Esophagus squamous epithelium (tissue), 5 donors: ENCODE measurements around the gene P2RX2. TPM values are rescaled to one million over a fixed set of nuclear protein-coding genes. Genes with fewer than 3 reads are reported as not detected.

Experiments used
- DNase-seq: peaks from one replicate; lab custom pipeline; 2025; lab: John Stamatoyannopoulos, UW
- H3K27ac ChIP-seq, 4 donors: fragments of 200-600 bp; sonication (generic); one replicate each; pipeline ENCODE4 v1.5.1; 2016 to 2019; ENCODE audit warnings: mild to moderate bottlenecking in 1 of 4
- H3K27me3 ChIP-seq, 4 donors: fragments of 200-600 bp; sonication (generic); 1 replicate in 3 of 4; 2 replicates in 1 of 4; pipeline versions ENCODE4 v1.5.1 to v1.6.0; 2017 to 2021; ENCODE audit warnings: antibody characterized with exemption in 1 of 4
- H3K36me3 ChIP-seq, 3 donors: fragments of 200-600 bp; sonication (generic); one replicate each; pipeline ENCODE4 v1.5.1; 2016 to 2019
- H3K4me1 ChIP-seq, 3 donors: fragments of 200-600 bp; sonication (generic); one replicate each; pipeline ENCODE4 v1.5.1; 2017 to 2019
- H3K4me3 ChIP-seq, 4 donors: fragments of 200-600 bp; sonication (generic); 1 replicate in 3 of 4; 2 replicates in 1 of 4; pipeline ENCODE4 v1.5.1; 2016 to 2019; ENCODE audit warnings: mild to moderate bottlenecking in 2 of 4, moderate library complexity in 1 of 4
- H3K9me3 ChIP-seq, 3 donors: fragments of 200-600 bp; sonication (generic); one replicate each; pipeline ENCODE4 v1.5.1; 2016 to 2019
- POLR2A ChIP-seq, 4 donors: fragments of 450-650 bp; IDR thresholded peaks; one replicate each; pipeline ENCODE4 v1.6.1; 2017; ENCODE audit warnings: antibody characterized with exemption in 4 of 4, mild to moderate bottlenecking in 4 of 4, moderate library complexity in 3 of 4
- WGBS, 2 donors: methylation state at CpG; one replicate each; pipeline ENCODE4 v1.1.5; 2018; 5-methylcytosine and 5-hydroxymethylcytosine counted together
- intact Hi-C: fragments of 100-400 bp; cut with DNase I; formaldehyde crosslinking; loops from one replicate; pipeline ENCODE4 v1.15.0; 2022
- total RNA-seq, 4 donors: library from RNA; depleted of rRNA; stranded (reverse); fragments of >200 nt; gene quantifications; one replicate each; pipeline ENCODE4 v1.1.0, GENCODE V29; 2016
- TF ChIP-seq, protein P1 (sequence below), 6 experiments: fragments of 450-650 bp in 4 of 6; fragments of 200-600 bp in 2 of 6; sonication (generic) in 2 of 6; IDR thresholded peaks; one replicate each; pipeline ENCODE4 v1.5.1; 2016 to 2019; ENCODE audit warnings: antibody characterized with exemption in 6 of 6, mild to moderate bottlenecking in 4 of 6, moderate library complexity in 4 of 6
- donor health status: DM: yes; HTN: yes; CAD: no.

The P2RX2 gene
- total RNA-seq, 4 donors from 2014 or later: 0.35 to 8.0 TPM; not detected in 2

DNA sequence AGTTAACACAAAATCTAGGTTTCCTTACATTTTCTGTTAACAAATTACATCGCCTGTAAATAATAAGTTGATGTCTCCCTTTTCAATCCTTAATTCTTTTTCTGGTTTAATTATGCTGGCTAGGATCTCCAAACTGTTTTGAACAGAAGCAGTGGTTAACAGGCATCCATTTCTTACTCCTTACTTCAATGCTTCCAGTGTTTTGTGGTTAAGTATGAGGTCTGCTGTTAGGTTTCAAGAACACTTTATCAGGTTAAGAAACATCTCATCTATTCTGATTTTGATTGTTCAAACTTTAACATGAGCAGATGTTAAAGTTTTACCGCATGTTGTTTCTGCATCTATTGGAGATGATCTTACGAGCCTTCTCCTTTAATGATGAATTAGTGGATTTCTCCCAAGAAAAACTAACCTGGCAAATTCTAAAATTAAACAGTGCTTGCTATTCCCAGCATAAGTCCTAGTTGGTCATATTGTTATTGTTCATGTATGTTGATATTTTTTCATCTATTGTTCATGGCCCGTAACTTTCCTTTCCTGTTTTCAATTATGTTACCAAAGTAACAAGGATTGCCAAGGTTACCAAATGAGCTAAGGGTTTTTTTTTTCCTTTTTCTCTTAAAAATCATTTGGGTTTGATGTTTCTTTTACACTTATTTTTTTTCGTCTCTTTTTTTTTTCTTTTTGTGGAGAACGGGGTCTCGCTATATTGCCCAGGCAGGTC is 35.2 kb downstream of the P2RX2 start:
- Histone ChIP-seq H3K27ac (no peak overlapping the region), H3K4me1 (no peaks in the 10 kb centered on the region), H3K9me3 (no peaks in the 10 kb centered on the region), H3K4me3 (no peak overlapping the region), H3K36me3 (peaks cover 4 to 100% (median 13%) of the 10 kb centered on the region in 3 donors), H3K27me3 (no peaks in the 10 kb centered on the region)
- WGBS, 2 donors: 74 to 89% methylated on average over 6 to 7 of the region's 7 CpGs
- no peak for DNase-seq
- TF ChIP-seq, protein P1, sequence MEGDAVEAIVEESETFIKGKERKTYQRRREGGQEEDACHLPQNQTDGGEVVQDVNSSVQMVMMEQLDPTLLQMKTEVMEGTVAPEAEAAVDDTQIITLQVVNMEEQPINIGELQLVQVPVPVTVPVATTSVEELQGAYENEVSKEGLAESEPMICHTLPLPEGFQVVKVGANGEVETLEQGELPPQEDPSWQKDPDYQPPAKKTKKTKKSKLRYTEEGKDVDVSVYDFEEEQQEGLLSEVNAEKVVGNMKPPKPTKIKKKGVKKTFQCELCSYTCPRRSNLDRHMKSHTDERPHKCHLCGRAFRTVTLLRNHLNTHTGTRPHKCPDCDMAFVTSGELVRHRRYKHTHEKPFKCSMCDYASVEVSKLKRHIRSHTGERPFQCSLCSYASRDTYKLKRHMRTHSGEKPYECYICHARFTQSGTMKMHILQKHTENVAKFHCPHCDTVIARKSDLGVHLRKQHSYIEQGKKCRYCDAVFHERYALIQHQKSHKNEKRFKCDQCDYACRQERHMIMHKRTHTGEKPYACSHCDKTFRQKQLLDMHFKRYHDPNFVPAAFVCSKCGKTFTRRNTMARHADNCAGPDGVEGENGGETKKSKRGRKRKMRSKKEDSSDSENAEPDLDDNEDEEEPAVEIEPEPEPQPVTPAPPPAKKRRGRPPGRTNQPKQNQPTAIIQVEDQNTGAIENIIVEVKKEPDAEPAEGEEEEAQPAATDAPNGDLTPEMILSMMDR (IDR thresholded peaks at IDR 0.05): no peak
- TF ChIP-seq POLR2A (IDR thresholded peaks at IDR 0.05): no peak
- intact Hi-C loops: no loop called here

DNA sequence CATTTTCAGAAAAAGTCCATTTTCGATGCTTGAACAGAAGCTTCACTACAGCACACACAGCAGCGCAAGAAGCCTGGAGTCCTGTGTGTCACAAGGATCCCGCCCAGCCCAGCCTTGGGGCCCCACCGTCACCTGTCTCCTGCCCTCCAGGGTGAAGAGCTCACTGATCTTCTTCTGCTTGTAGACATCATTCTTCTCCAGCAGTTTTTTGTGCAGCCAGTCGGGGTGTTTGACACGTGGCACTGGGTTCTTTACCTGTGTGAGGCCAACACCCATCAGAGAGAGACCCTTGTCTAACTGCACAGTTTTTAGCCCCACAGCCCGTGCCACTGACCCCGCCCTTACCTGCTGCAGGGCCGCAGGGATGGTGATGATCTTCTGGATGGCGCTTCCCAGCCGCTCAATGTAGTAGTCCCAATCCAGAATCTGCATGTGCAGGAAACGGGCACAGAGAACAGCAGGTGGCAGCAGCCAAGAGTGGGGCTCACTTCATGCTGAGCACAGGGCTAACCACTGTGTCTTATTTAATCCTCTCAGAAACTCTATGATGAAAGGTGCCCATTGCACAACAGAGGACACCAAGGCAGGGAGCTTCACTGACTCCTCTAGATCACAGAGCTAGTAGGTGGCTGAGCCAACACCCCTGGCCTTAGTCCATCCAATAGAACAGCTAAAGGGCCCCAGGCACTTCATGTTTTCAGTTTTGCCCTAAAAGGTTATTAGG is 38.6 kb downstream of the P2RX2 start:
- H3K36me3 ChIP-seq: peaks cover 14 to 100% (median 21%) of the 10 kb centered on the region in 3 donors
- intact Hi-C loops: no loop called here

DNA sequence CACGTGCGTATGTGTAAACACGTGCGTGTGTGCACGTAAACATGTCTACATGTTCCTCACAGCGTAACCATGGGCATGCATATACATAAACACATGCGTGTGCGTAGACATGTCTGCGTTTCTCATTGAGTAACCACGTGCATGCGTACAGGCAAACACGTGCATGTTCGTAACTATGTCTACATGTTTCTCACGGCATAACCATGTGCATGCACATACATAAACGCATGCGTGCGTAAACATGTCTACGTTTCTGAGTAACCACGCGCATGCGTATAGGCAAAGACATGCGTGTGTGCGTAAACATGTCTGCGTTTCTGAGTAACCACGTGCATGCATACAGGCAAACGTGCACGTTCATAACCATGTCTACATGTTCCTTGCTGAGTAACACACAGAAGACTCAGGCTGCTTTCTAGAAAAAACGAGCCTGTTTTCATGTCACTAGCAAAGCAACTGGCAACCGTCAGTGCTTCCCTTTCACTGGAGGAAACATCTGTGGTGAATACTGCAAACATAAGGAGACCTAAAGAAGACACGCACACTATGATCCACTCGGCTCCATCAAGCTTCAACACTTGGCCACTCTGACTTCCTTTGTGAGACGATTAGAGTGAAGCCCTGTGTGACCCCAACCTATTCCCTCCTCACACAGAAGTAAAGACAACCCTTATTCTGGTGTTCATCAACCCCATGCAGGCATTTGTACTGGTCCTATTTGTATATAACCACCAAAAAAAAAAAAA is 39.7 kb downstream of the P2RX2 start:
- Histone ChIP-seq H3K4me3 (no peak overlapping the region), H3K27ac (no peak overlapping the region), H3K9me3 (no peaks in the 10 kb centered on the region), H3K36me3 (peaks cover 15 to 100% (median 21%) of the 10 kb centered on the region in 3 donors), H3K4me1 (no peaks in the 10 kb centered on the region), H3K27me3 (no peaks in the 10 kb centered on the region)
- 88% methylated on average over 32 of the region's 32 CpGs for WGBS, 2 donors
- TF ChIP-seq POLR2A (IDR thresholded peaks at IDR 0.05): no peak
- TF ChIP-seq, protein P1 (IDR thresholded peaks at IDR 0.05): no peak
- no peak for DNase-seq
- intact Hi-C loops: no loop called here

More for the DNA sequence above, 38.6 kb downstream of the P2RX2 start:
- H3K4me1 ChIP-seq: no peaks in the 10 kb centered on the region
- H3K27ac ChIP-seq: no peak overlapping the region
- DNase-seq: no peak
- no peaks in the 10 kb centered on the region for H3K27me3 ChIP-seq
- TF ChIP-seq POLR2A (IDR thresholded peaks at IDR 0.05): no peak
- TF ChIP-seq, protein P1 (IDR thresholded peaks at IDR 0.05): no peak
- no peaks in the 10 kb centered on the region for H3K9me3 ChIP-seq
- 92 to 100% methylated on average over 4 to 11 of the region's 12 CpGs for WGBS, 2 donors
- H3K4me3 ChIP-seq: no peak overlapping the region

DNA sequence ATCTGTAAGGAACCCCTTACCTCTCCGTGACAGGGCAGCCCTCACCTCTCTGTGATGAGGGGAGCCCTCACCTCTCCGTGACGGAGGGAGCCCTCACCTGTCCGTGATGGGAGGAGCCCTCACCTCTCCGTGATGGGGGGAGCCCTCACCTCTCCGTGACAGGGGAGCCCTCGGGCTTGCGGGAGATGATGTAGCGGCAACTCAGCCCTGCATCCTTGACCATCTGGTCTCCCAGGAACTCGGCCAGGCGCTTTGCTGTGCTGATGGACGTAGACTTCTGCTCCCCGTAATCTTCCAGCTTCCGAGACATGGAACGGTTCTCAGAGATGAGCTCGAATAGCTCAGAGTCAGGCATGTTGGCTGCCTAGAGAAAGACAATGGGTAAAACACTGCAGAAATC is 40.6 kb downstream of the P2RX2 start:
- Histone ChIP-seq H3K9me3 (no peaks in the 10 kb centered on the region), H3K27me3 (no peaks in the 10 kb centered on the region), H3K36me3 (peaks cover 15 to 100% (median 21%) of the 10 kb centered on the region in 3 donors), H3K4me3 (no peak overlapping the region), H3K27ac (no peak overlapping the region), H3K4me1 (no peaks in the 10 kb centered on the region)
- WGBS, 2 donors: 85 to 91% methylated on average over 8 to 13 of the region's 16 CpGs
- intact Hi-C loops: no loop called here
- no peak for DNase-seq
- TF ChIP-seq, protein P1 (IDR thresholded peaks at IDR 0.05): no peak
- no peak for TF ChIP-seq POLR2A (IDR thresholded peaks at IDR 0.05)
